D721Med (cell line): Measurements from ENCODE around the gene ADAMTS8.

Experiments used
- DNase-seq: peaks from one replicate; pipeline ENCODE4 v3.0.0; 2011; ENCODE audit warnings: low spot score; ENCODE audit not compliant: insufficient read length
- FAIRE-seq: peaks from 2 replicates; lab custom pipeline; 2011; peaks lifted over from hg19 to GRCh38; lab: Jason Lieb, UNC
- TF ChIP-seq, protein P1 (sequence below): IDR thresholded peaks from 2 replicates; pipeline ENCODE4 v1.5.1; 2012; ENCODE audit warnings: mild to moderate bottlenecking, control low read depth; ENCODE audit not compliant: insufficient read depth; ENCODE audit errors: missing control alignments

The ADAMTS8 gene

DNA sequence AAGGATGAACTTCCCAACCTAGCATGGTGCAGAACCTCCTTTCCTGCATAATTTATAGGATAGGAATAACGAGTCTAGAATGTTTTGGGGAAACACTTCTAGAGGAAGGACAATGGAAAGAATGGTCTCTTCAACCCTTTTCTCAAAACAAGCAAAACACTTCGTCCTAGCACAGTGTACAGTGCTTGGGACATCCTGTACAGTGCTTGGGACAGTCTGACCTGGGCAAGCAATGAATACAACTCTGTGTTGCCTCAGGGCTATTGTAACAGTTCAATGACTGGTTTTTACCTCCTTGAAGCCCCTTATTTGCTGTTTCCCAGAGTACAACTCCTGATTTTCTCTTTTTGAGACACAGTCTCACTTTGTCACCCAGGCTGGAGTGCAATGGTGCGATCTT lies 1.6 kb upstream of the ADAMTS8 start:
- TF ChIP-seq, protein P1, sequence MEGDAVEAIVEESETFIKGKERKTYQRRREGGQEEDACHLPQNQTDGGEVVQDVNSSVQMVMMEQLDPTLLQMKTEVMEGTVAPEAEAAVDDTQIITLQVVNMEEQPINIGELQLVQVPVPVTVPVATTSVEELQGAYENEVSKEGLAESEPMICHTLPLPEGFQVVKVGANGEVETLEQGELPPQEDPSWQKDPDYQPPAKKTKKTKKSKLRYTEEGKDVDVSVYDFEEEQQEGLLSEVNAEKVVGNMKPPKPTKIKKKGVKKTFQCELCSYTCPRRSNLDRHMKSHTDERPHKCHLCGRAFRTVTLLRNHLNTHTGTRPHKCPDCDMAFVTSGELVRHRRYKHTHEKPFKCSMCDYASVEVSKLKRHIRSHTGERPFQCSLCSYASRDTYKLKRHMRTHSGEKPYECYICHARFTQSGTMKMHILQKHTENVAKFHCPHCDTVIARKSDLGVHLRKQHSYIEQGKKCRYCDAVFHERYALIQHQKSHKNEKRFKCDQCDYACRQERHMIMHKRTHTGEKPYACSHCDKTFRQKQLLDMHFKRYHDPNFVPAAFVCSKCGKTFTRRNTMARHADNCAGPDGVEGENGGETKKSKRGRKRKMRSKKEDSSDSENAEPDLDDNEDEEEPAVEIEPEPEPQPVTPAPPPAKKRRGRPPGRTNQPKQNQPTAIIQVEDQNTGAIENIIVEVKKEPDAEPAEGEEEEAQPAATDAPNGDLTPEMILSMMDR = no peak
- FAIRE-seq (no peak), DNase-seq (no peak)

DNA sequence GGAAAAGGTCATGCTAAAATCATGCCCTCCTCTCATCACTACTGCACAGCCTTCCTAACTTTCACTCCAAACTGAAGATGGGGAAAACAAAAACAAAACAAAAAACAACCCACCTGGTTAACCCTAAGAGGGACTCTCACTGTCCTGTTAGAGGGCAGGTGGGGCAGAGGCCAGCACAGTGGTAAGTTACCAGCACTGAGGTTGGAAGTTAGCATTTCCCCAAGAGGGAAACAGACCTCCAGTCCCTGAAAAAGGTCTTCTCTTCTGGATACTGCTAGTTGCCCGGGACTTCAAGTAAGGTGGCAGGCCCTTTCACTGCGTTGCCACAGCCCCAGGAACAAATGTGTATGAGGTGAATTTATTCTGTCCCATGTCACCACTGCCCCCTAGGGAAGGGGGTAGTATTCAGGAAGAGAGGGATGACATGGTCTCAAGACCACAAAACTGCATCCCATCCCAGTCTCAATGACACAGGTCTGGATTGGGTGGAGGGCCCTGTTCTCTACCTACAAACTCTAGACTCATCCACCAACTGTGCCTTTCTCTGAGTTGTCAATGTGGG lies 792 bp upstream of the ADAMTS8 start:
- TF ChIP-seq, protein P1 = peak; percentile 12
- no peak for FAIRE-seq
- no peak for DNase-seq

DNA sequence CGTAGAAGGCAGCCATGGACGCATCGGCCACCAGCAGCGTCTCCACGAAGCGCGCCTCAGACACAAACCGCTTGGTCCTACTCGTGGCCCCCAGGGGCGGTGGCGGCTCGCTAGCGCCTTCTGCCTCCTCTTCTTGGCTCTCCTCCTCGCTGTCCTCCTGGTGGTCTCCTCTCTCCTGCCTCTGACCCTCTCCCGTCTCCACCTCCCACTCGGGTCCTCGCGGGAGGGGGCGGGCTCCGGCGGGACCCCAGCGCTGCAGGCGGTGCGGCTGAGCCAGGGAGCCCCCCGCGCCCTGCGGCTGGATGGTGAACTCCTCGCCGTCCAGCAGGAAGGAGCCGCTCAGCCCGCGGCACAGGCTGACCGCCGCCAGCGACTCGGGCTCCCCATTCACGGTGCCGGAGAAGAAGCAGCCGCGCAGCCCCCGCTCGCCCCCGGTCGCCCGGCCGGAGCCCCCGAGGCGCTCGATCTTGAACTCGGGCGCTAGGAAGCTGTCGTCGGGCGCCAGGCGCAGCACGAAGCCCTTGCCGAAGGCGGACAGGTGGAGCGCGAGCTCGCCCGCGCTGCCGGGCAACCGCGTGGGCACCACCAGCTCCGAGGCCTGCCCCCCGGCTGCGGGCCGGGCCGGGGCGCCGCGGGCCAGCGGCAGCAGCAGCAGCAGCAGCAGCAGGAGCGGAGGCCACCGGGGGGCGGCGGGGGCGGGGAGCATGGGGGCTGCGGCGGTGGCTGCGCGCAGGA lies 661 bp downstream of the ADAMTS8 start:
- DNase-seq (no peak), FAIRE-seq (no peak)
- TF ChIP-seq, protein P1 = peak; percentile 23

DNA sequence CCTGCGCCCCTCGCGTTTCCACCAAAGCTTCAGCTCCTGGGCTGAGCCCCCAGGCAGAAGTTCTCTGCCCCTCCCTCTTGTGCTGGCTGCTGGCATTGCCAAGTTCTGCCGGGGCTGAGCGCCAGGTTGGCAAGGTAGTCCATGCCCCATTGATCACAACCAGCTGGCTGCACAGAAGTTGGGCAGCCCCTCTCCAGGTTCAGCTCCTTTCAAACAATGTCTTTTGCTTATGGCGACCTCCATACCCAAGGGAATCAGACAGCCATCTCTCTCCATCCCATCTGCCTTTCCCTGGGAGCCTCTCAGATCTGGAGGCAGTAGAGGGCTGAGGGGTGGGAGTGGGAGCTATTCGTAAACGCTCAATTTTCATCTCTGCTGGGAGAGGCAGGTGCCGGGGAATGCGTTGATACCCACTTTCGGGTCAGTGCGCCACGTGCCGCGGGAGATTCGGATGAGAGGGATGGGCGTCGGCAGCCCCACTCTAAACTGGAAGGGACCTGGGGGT lies 1.5 kb downstream of the ADAMTS8 start:
- TF ChIP-seq, protein P1 = no peak
- FAIRE-seq (no peak), DNase-seq (no peak)

DNA sequence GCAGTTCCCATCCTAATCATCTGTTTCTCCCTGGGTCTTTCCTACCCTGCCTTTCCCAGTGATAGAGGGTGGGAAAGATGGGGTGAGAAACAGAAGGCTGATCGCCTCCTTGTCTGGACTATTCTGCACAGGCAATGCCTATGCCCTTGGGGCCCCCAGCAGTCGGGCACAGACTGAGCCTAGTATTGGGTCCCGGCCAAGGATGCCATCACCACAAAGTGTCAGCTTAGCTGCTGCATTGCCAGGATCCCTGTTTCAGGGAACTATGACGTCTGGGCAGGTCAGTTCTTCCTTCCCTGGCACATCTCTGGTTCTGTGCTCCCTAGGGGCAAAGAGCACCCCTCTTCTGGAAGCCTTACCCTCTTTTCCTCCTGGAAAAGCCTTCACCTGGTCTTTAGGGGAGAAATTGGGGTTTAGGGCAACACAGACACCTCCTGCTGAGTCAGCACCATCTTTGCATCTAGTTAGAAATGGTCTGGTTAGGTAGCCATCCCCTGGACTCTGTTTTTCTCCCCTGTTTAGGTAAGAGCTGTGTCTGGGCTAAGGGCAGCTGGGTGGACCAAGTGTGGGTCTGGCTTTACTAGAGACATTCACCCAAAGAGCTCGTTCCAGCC lies 2.1 kb downstream of the ADAMTS8 start:
- TF ChIP-seq, protein P1 = no peak
- DNase-seq (no peak), FAIRE-seq (no peak)

DNA sequence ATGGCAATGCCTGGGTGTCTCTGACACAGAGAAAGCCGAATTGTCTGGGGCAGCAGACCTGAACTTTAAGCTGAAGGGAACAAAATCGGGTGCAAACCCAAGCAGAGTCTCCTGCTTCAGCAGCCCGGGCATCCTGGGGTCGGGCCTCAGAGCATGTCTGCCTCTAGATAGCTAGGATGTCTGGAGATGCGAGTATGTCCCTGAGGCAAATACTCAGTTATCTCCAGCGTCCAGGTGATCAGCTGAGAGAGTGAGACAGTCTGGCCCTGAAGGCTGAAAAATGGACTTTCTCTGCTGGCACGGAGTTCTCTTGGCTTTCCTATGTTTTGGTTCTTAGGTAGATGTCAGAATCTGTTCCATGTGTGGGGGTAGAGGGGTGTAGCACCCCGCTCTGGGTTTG lies 3.3 kb downstream of the ADAMTS8 start:
- TF ChIP-seq, protein P1 = no peak
- FAIRE-seq (no peak), DNase-seq (no peak)
